A549 (cell line): ENCODE measurements around the gene GTF2H1. TPM values are rescaled to one million over a fixed set of nuclear protein-coding genes. Genes with fewer than 3 reads are reported as not detected.

Source experiments
- ATAC-seq, 2 experiments: fragments of 200-7000 bp in 1 of 2; fragments of >200 bp in 1 of 2; cut with Nextera tagmentation in 1 of 2; cut with Tn5 transposase in 1 of 2; 3 replicates each; pipeline versions ENCODE4 v1.8.0 to v1.9.1; 2018 to 2020; ENCODE audit warnings: mild to moderate bottlenecking in 1 of 2, moderate library complexity in 1 of 2
- CTCF ChIA-PET: fragments of 300-600 bp; sonication (Branson Sonifier 250); formaldehyde crosslinking; extraction: SDS; loops from one replicate; lab custom pipeline; 2021; ENCODE audit warnings: antibody characterized with exemption, inconsistent platforms; lab: Yijun Ruan, JAX
- POLR2A ChIA-PET: fragments of 350-600 bp; formaldehyde crosslinking; extraction: SDS; loops from one replicate; lab custom pipeline; 2021; ENCODE audit warnings: antibody characterized with exemption, inconsistent platforms; lab: Yijun Ruan, JAX
- DNase-seq, 2 experiments: peaks; one replicate each; pipeline versions ENCODE4 v3.0.0 to v3.0.0-alpha.2; 2011 to 2016; ENCODE audit warnings: low read depth in 1 of 2, low spot score in 1 of 2
- FAIRE-seq: peaks from 2 replicates; lab custom pipeline; 2011; peaks lifted over from hg19 to GRCh38; lab: Jason Lieb, UNC
- H3K27ac ChIP-seq, 2 experiments: fragments of >200 bp; sonication (Bioruptor Twin); formaldehyde crosslinking; 3 replicates each; pipeline ENCODE4 v1.5.1; 2016 to 2017
- H3K4me1 ChIP-seq: fragments of >200 bp; sonication (Bioruptor Twin); formaldehyde crosslinking; 3 replicates; pipeline ENCODE4 v1.6.1; 2016
- H3K4me2 ChIP-seq: fragments of >200 bp; sonication (Bioruptor Twin); formaldehyde crosslinking; 3 replicates; pipeline ENCODE4 v1.6.1; 2016
- H3K4me3 ChIP-seq: fragments of >200 bp; sonication (Bioruptor Twin); formaldehyde crosslinking; 3 replicates; pipeline ENCODE4 v1.5.1; 2016
- H3K9me3 ChIP-seq: fragments of >200 bp; sonication (Bioruptor Twin); formaldehyde crosslinking; 3 replicates; pipeline ENCODE4 v1.6.1; 2016
- CBX2 ChIP-seq: fragments of 200-600 bp; sonication (generic); IDR thresholded peaks from 2 replicates; pipeline ENCODE4 v1.6.1; 2016; ENCODE audit warnings: low read depth, mild to moderate bottlenecking, borderline replicate concordance
- EHF ChIP-seq: fragments of 250-450 bp; sonication (Bioruptor Pico); IDR thresholded peaks from 2 replicates; pipeline ENCODE4 v1.5.0; 2020; ENCODE audit warnings: mild to moderate bottlenecking
- EHMT2 ChIP-seq: fragments of 200-600 bp; sonication (generic); IDR thresholded peaks from 2 replicates; pipeline ENCODE4 v1.6.1; 2016; ENCODE audit warnings: antibody characterized with exemption, low read depth, mild to moderate bottlenecking, moderate library complexity
- EP300 ChIP-seq, 2 experiments: fragments of >200 bp; sonication (Bioruptor Twin); formaldehyde crosslinking; IDR thresholded peaks; 2 replicates in 1 of 2; 3 replicates in 1 of 2; pipeline ENCODE4 v1.6.1; 2016 to 2017
- HDAC2 ChIP-seq: fragments of 200-600 bp; sonication (generic); IDR thresholded peaks from 2 replicates; pipeline ENCODE4 v1.6.1; 2016
- HEYL ChIP-seq: fragments of 250-450 bp; sonication (Bioruptor Pico); IDR thresholded peaks from 2 replicates; pipeline ENCODE4 v1.8.0; 2021; ENCODE audit warnings: mild to moderate bottlenecking, moderate library complexity
- HOXB13 ChIP-seq: fragments of 250-450 bp; sonication (Bioruptor Pico); IDR thresholded peaks from 2 replicates; pipeline ENCODE4 v1.5.0; 2020; ENCODE audit warnings: low read depth, mild to moderate bottlenecking, moderate library complexity
- KDM1A ChIP-seq: fragments of 200-600 bp; sonication (generic); IDR thresholded peaks from 2 replicates; pipeline ENCODE4 v1.6.1; 2016; ENCODE audit warnings: low read depth, mild to moderate bottlenecking
- MAFK ChIP-seq: fragments of 450-650 bp; IDR thresholded peaks from 2 replicates; pipeline ENCODE4 v1.6.1; 2014; ENCODE audit not compliant: partially characterized antibody
- NFE2L2 ChIP-seq: fragments of 150-350 bp; conservative IDR thresholded peaks from 2 replicates; pipeline ENCODE4 v1.6.1; 2014; ENCODE audit warnings: low read length
- NPAS2 ChIP-seq: fragments of 250-450 bp; sonication (Bioruptor Pico); IDR thresholded peaks from 2 replicates; pipeline ENCODE4 v1.8.0; 2022; ENCODE audit warnings: mild to moderate bottlenecking, moderate library complexity, borderline replicate concordance
- RAD21 ChIP-seq, 2 experiments: fragments of >200 bp in 1 of 2; sonication (Bioruptor Twin) in 1 of 2; formaldehyde crosslinking in 1 of 2; IDR thresholded peaks in 1 of 2; conservative IDR thresholded peaks in 1 of 2; 2 replicates in 1 of 2; 3 replicates in 1 of 2; pipeline ENCODE4 v1.6.1; 2012 to 2018; ENCODE audit warnings: inconsistent platforms in 1 of 2
- RFX5 ChIP-seq: fragments of 450-650 bp; IDR thresholded peaks from 2 replicates; pipeline ENCODE4 v1.7.1; 2014; ENCODE audit warnings: antibody characterized with exemption, mild to moderate bottlenecking, moderate library complexity
- RNF2 ChIP-seq: fragments of 200-600 bp; sonication (generic); IDR thresholded peaks from 2 replicates; pipeline ENCODE4 v1.6.1; 2016; ENCODE audit warnings: low read depth, mild to moderate bottlenecking, antibody characterized with exemption, moderate library complexity, borderline replicate concordance
- SMC3 ChIP-seq: fragments of >200 bp; sonication (Bioruptor Twin); formaldehyde crosslinking; IDR thresholded peaks from 3 replicates; pipeline ENCODE4 v1.6.1; 2018; ENCODE audit warnings: inconsistent platforms
- TFCP2L1 ChIP-seq: fragments of 250-450 bp; sonication (Bioruptor Pico); IDR thresholded peaks from 2 replicates; pipeline ENCODE4 v1.5.0; 2021; ENCODE audit warnings: mild to moderate bottlenecking
- TP53 ChIP-seq: fragments of 250-450 bp; sonication (Bioruptor Pico); IDR thresholded peaks from 2 replicates; pipeline ENCODE4 v1.5.0; 2021; ENCODE audit warnings: mild to moderate bottlenecking, moderate library complexity
- ZFP36 ChIP-seq: fragments of 450-650 bp; IDR thresholded peaks from 2 replicates; pipeline ENCODE4 v1.6.1; 2014; ENCODE audit warnings: borderline replicate concordance; ENCODE audit not compliant: partially characterized antibody
- ZSCAN20 ChIP-seq: fragments of 250-450 bp; sonication (Bioruptor Pico); IDR thresholded peaks from 2 replicates; pipeline ENCODE4 v1.8.0; 2022; ENCODE audit warnings: mild to moderate bottlenecking, moderate library complexity
- WGBS: methylation state at CpG from one replicate; pipeline ENCODE4 v1.1.6; 2017; ENCODE audit errors: missing lambda C conversion rate; 5-methylcytosine and 5-hydroxymethylcytosine counted together
- polyA plus RNA-seq, 4 experiments: library from polyadenylated mRNA; depleted of rRNA in 3 of 4; stranded (reverse); fragments of >200 nt; fragmentation: RNase III in 1 of 4; extraction: RNeasy Plus Mini Kit Qiagen cat#74134 plus additional on column Dnase treatment in 1 of 4; gene quantifications; 2 replicates in 3 of 4; 3 replicates in 1 of 4; pipeline ENCODE4 v1.2.3, GENCODE V29; 2011 to 2017
- TF ChIP-seq, protein P1 (sequence below): fragments of 200-600 bp; sonication (generic); IDR thresholded peaks from 2 replicates; pipeline ENCODE4 v1.6.1; 2016; ENCODE audit warnings: antibody characterized with exemption, mild to moderate bottlenecking, moderate library complexity
- TF ChIP-seq, protein P2 (sequence below): IDR thresholded peaks from 2 replicates; pipeline ENCODE4 v1.6.1; 2012; ENCODE audit warnings: low read depth, borderline replicate concordance
- TF ChIP-seq, protein P3 (sequence below): fragments of 450-650 bp; IDR thresholded peaks from 2 replicates; pipeline ENCODE4 v1.6.1; 2014; ENCODE audit warnings: antibody characterized with exemption
- TF ChIP-seq, protein P4 (sequence below): fragments of 250-450 bp; sonication (Bioruptor Pico); IDR thresholded peaks from 2 replicates; pipeline ENCODE4 v1.5.0; 2021; ENCODE audit warnings: mild to moderate bottlenecking, moderate library complexity, borderline replicate concordance

GTF2H1 gene
- polyA plus RNA-seq, 2 of the 4 experiments (the other 2 are of a cell fraction) = 38.8 to 56.0 TPM

DNA sequence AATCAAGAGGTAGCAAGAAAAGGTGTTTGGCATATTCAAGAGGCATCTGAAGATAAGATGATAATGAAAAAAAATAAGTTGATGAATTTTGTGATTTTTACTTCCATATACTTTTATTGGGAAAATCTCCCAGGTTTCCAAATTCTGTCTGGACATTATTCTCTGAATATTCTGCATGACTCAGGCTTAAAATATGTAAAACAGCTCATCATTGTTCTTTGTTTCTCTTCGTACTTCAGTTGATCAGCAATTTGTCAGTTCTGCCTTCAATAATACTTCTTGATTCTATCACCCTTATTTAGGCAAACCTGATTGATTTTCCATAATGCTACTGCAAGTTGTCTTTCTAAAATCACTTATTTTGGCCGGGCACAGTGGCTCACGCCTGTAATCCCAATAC is 30.2 kb downstream of the GTF2H1 start:
- 76% methylated on average over 3 of the region's 3 CpGs for WGBS

DNA sequence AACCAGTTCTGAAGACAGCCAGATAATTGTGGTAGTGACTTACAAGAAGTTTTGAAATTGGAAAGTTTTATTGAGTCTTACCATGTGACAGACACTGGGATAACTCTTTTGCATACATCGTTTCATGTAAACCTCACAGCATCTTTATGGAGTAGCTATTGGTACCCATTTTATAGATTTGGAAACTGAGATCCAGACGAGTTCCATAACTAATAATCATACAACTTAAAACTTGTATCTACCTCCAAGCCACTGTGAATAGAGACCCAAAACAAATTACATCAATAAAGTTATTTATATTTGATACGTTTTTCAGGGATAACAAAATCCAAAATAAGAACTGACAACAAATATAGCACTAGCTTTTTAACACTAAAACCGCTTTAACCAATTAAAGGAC is 36.3 kb downstream of the GTF2H1 start:
- ChIA-PET POLR2A (interaction anchor here (0.5 kb wide), 1 partner anchor 33 kb away, joined by 3 read pairs; no protein-coding TSS in a partner anchor), CTCF (interaction anchor here (1.0 to 2.2 kb wide), 2 partner anchors 9 to 51 kb away, joined by 3 to 5 read pairs; no protein-coding TSS in a partner anchor)
- no peak overlapping the region for H3K27ac ChIP-seq
- no peaks in the 10 kb centered on the region for H3K4me1 ChIP-seq
- no peak overlapping the region for H3K4me3 ChIP-seq
- no peak overlapping the region for H3K4me2 ChIP-seq
- ATAC-seq = no peak
- TF ChIP-seq NPAS2 (CRISPR knock-in tag) (no peak), EP300 (IDR thresholded peaks at IDR 0.05) (no peak), CBX2 (no peak), ZSCAN20 (CRISPR knock-in tag) (no peak), MAFK (no peak), SMC3 (no peak), RNF2 (no peak), EHF (no peak), HDAC2 (no peak), ZFP36 (no peak), EHMT2 (no peak), HEYL (no peak), HOXB13 (CRISPR knock-in tag) (no peak), RAD21 (conservative IDR thresholded peaks at IDR 0.05 in 1 of 2, IDR thresholded peaks at IDR 0.05 in 1 of 2) (no peak)
- TF ChIP-seq, protein P1, sequence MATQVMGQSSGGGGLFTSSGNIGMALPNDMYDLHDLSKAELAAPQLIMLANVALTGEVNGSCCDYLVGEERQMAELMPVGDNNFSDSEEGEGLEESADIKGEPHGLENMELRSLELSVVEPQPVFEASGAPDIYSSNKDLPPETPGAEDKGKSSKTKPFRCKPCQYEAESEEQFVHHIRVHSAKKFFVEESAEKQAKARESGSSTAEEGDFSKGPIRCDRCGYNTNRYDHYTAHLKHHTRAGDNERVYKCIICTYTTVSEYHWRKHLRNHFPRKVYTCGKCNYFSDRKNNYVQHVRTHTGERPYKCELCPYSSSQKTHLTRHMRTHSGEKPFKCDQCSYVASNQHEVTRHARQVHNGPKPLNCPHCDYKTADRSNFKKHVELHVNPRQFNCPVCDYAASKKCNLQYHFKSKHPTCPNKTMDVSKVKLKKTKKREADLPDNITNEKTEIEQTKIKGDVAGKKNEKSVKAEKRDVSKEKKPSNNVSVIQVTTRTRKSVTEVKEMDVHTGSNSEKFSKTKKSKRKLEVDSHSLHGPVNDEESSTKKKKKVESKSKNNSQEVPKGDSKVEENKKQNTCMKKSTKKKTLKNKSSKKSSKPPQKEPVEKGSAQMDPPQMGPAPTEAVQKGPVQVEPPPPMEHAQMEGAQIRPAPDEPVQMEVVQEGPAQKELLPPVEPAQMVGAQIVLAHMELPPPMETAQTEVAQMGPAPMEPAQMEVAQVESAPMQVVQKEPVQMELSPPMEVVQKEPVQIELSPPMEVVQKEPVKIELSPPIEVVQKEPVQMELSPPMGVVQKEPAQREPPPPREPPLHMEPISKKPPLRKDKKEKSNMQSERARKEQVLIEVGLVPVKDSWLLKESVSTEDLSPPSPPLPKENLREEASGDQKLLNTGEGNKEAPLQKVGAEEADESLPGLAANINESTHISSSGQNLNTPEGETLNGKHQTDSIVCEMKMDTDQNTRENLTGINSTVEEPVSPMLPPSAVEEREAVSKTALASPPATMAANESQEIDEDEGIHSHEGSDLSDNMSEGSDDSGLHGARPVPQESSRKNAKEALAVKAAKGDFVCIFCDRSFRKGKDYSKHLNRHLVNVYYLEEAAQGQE = no peak
- TF ChIP-seq, protein P2, sequence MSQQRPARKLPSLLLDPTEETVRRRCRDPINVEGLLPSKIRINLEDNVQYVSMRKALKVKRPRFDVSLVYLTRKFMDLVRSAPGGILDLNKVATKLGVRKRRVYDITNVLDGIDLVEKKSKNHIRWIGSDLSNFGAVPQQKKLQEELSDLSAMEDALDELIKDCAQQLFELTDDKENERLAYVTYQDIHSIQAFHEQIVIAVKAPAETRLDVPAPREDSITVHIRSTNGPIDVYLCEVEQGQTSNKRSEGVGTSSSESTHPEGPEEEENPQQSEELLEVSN = no peak
- TF ChIP-seq, protein P3, sequence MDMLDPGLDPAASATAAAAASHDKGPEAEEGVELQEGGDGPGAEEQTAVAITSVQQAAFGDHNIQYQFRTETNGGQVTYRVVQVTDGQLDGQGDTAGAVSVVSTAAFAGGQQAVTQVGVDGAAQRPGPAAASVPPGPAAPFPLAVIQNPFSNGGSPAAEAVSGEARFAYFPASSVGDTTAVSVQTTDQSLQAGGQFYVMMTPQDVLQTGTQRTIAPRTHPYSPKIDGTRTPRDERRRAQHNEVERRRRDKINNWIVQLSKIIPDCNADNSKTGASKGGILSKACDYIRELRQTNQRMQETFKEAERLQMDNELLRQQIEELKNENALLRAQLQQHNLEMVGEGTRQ = no peak
- 88% methylated on average over 4 of the region's 4 CpGs for WGBS
- no peaks in the 10 kb centered on the region for H3K9me3 ChIP-seq
- FAIRE-seq = no peak
- DNase-seq = no peak

More for the DNA sequence above, 30.2 kb downstream of the GTF2H1 start:
- CTCF ChIA-PET = interaction anchor here (0.6 to 1.4 kb wide), 2 partner anchors 8 to 21 kb away, joined by 3 to 4 read pairs; no protein-coding TSS in a partner anchor
- POLR2A ChIA-PET = interaction anchor here (1.6 kb wide), 1 partner anchor 41 kb away, joined by 5 read pairs; the partner anchor contains the start of gene LDHA
- no peaks in the 10 kb centered on the region for H3K9me3 ChIP-seq
- no peak for ATAC-seq
- H3K4me2 ChIP-seq = no peak overlapping the region
- FAIRE-seq = no peak
- H3K27ac ChIP-seq = no peak overlapping the region
- DNase-seq = no peak
- no peak overlapping the region for H3K4me3 ChIP-seq
- TF ChIP-seq KDM1A (no peak), NFE2L2 (no peak), RFX5 (no peak), TP53 (no peak), TFCP2L1 (CRISPR knock-in tag) (no peak), CBX2 (no peak)
- TF ChIP-seq, protein P4, sequence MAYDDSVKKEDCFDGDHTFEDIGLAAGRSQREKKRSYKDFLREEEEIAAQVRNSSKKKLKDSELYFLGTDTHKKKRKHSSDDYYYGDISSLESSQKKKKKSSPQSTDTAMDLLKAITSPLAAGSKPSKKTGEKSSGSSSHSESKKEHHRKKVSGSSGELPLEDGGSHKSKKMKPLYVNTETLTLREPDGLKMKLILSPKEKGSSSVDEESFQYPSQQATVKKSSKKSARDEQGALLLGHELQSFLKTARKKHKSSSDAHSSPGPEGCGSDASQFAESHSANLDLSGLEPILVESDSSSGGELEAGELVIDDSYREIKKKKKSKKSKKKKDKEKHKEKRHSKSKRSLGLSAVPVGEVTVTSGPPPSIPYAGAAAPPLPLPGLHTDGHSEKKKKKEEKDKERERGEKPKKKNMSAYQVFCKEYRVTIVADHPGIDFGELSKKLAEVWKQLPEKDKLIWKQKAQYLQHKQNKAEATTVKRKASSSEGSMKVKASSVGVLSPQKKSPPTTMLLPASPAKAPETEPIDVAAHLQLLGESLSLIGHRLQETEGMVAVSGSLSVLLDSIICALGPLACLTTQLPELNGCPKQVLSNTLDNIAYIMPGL (CRISPR knock-in tag) = no peak
- peaks cover 7% of the 10 kb centered on the region for H3K4me1 ChIP-seq
